IPS DF 4.7 (cell line): ENCODE measurements around the gene KMT2C.

ENCODE experiments used
- DNase-seq: peaks from one replicate; pipeline ENCODE4 v3.0.0-alpha.2; 2013; ENCODE audit warnings: low spot score; ENCODE audit errors: extremely low read depth

The KMT2C gene

GRCh38 chr7:152108359-152108758 is 327.4 kb downstream of the KMT2C start:
- DNase-seq, result no peak

GRCh38 chr7:152107945-152108344 is 327.9 kb downstream of the KMT2C start:
- DNase-seq, result no peak

- no peak for DNase-seq
Observed at GRCh38 chr7:152106990-152107389, 328.8 kb downstream of the KMT2C start.

- DNase-seq, result no peak
Observed at GRCh38 chr7:152105205-152105604, 330.6 kb downstream of the KMT2C start.

- no peak for DNase-seq
Observed at GRCh38 chr7:152103691-152104090, 332.1 kb downstream of the KMT2C start.

- DNase-seq, result no peak
Observed at GRCh38 chr7:152103066-152103465, 332.7 kb downstream of the KMT2C start.

- no peak for DNase-seq
Observed at GRCh38 chr7:152097330-152097729, 338.5 kb downstream of the KMT2C start.

GRCh38 chr7:152095771-152096170 is 340.0 kb downstream of the KMT2C start:
- DNase-seq, result no peak

GRCh38 chr7:152093717-152094116 is 342.1 kb downstream of the KMT2C start:
- no peak for DNase-seq

- no peak for DNase-seq
Observed at GRCh38 chr7:152090747-152091146, 345.1 kb downstream of the KMT2C start.

GRCh38 chr7:152089183-152089582 is 346.6 kb downstream of the KMT2C start:
- DNase-seq, result no peak

- no peak for DNase-seq
Observed at GRCh38 chr7:152086513-152086912, 349.3 kb downstream of the KMT2C start.

GRCh38 chr7:152085131-152085530 is 350.7 kb downstream of the KMT2C start:
- no peak for DNase-seq
